ENCODE measurements around the gene TFB1M.
"Not testable (repeated sequence)": the region's sequence is repeated elsewhere in the genome, so short reads cannot be mapped to it uniquely, and the experiment has no call there.

Gene TFB1M

DNA sequence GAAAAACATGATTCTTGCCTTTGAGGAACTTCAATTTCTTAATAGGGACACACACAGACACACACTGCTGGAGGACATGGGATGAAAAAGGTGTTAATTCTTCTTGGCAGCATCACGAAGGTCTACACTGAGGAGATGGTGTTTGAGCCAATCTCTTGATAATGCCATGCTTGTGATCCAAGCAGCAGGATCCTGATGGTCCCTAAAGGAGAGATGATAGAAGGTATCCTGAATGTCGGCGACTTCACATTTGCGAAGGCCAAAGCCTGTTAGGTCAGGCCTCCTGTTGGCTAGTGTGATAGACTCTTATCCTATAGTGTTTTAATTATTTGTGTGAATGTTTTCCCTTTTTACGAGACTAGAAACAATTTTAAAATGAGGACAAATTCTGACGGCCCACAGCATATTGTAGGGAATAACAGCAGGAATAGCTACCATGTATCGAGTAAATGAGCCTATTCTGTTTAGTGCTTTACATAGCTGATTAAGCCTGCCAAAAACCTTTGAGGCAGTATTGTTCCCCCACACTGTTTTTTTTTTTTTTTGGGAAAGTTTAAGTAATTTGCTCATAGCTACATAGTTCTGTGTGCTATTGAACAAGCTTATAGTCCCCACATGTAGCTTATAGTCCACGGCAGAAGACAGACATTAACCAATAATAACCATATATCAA is 15.3 kb upstream of the TFB1M start:
- no peak for DNase-seq

DNA sequence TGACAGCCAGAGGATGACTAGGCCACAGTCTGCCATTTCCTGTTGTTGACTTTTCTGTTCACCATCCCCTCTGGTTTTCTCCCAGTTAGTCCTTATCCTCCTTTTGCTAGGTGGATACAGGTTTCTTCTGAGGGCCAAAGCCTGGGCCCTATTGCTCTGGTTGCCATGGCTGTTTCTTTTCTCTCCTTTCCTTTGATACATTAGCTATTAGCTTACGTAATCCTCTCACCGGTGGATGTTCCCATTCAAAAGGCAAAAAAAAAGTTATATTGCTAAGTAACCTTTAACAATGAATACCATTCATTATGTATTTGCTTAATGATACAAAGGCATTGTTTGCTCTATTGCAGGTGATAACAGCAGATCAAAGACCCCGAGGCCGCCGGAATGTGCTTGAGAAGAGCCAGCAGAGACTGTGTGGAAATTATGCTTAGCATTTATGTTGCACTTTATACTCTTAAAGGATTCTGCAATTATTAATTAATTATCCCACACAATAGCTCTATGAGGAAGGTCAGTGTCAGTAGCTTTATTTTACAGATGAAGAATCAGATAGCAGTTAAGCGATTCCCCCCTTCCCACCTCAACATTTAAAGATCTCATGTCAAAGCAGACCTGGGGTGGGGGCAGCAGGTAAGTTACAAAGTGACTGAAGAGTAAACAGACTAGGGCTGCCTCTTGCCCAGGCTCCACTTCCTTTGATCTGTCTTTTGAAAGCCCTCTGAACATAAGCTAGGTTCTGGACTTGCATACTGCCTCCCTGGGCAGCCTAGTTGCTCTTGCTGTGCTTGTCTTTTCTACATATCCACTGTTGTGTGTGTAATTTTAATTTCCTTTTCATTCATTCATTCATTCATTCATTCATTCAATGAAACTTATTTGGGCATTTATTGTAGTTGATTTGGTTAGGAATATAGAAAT is 14.5 kb upstream of the TFB1M start:
- no peak for DNase-seq

DNA sequence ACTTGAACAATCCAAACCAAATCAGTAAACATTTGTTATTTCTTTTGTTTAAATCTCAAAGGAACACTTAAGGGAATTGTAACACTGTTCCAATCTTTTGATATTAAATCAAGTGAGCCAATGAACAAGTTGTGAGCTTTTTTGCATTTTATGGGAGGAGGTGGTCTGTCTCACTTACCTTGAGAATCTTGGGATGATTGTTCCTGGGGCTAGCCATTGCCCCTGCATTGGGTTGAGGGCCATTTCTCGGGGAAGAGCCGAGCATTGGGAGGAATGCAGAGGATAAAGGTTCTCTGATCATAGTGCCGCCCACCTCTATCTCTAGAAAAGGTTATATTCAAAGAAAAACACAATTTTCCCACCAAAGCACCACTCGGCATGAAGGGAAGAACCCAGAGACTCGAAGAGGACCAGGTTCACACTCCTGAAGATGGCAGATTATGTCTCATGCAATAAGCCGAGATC is 13.8 kb upstream of the TFB1M start:
- DNase-seq: no peak

DNA sequence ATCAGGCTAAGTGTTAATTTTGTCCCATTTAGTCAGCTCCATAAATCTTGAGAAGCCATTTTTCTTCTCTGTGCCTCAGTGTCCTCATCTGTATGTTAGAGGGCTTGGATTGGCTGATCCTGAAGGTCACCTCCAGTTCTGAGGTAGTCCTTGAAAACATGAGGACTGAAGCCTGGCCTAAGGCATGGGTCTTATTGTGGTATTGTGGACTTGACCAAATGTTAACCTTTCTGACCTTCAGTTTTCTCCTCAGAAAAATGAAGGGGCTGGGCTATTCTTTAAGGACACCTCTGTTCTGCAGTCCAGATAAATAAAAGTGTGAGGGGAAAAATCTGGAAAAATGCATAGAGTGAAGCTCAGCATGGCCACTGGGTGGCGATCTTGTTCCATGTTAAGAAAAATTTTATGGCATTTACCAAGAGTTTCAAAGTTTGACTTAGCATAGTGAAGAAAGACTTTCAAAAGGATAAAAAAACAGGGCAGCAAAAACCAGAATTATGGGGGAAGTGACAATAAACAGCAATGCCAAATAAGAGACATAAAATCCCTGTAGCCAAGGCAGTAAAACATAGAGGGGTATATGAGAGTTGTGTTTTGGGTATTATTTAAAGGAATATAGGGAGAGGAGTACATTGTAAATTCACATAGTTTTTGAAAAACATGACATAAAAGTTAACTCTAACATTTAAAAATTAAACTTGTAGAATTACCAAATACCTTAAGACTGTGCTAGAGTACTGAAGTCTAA is 13.2 kb upstream of the TFB1M start:
- peak; percentile 56 for DNase-seq

DNA sequence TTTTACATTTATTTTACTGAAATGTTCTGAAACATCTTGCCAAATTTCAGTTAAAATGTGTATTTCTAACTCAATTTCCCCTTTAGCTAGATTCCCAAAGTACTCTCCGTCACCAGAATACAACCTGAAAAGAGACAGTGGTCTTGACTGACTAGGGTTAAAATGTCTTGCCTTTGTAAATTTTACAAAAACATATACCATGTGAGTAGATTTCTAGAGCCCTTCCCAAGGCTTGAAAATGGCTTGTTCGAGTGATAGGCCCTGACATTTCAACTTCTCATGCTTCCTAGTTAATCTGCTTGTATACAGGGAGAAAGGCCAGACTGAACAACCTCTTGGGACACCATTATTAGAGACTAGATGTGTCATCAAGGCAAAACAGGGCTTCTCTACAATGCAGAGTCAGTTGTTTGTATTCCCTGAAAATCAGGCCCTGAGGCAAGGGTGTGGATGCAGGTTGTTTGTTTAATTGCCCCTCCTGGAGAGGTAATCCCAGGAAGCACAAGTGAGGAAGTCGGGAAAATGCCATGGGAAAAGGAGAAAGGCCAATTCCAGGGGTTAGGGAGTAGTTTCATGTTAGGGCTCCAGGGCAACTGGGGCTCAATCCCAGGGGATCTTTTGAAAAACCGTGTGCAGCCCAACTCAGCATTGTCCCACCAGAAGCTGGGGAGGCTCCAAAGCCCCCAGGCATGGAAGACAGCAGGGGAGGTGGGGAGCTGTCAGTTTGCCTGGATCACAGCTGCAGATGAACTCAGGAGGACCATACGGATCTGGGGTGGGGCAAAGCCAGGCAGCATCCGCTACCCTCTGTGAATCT is 11.6 kb upstream of the TFB1M start:
- DNase-seq: no peak

DNA sequence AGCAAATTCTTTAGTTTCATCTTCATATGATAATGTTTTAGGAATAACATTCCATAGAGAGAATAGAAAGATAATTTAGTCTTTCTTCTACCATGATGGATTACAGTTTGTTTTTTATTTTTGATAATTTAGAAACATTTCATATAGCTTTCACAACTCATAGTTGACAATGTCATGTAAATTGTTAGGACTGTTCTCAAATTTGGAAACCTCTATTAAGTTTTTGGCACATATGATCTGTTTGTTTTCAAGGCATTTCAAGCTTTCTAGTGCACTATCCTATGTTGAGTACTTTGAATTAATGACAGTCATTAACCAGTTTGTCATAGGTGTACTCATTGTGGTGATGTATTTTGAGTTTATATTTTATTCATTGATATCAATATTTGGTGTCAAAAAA is 10.7 kb upstream of the TFB1M start:
- DNase-seq: no peak

DNA sequence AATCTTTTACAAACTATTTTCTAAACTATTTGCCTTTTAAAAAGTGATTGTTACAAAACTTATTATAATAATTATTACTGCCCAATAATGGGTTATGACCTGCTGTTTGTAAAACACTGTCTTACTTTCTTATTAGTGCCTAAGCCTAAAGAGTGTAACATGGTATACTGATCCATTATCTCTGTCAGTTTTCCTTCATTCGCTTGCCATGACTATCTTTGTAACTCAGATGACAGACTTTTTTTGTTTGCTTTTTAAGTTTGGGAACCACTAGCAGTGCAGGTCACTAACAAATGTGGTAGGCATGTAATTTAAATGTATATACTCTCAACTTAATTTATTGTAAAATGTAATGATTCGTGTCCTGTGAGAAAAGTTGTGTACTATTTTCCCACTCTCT is 9.9 kb upstream of the TFB1M start:
- DNase-seq: no peak

DNA sequence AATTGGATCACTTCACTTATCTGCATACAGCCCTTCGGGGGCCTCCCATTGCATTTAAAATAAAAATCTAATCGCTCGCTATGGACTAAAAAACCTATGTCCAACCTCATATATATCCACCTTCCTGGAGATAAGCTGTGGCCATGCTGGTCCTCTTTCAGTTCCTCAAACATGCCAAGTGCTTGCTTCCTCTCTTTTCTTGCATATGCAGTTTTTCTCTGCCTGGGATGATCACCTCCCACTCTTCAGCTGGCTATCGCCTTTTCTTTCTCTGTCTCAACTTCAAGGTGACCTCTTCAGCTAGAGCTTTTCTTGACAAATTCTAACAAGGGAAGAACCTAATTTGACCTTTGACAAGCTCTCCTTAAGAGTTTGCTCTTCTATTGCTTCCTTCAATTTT is 5.6 kb upstream of the TFB1M start:
- DNase-seq: no peak

DNA sequence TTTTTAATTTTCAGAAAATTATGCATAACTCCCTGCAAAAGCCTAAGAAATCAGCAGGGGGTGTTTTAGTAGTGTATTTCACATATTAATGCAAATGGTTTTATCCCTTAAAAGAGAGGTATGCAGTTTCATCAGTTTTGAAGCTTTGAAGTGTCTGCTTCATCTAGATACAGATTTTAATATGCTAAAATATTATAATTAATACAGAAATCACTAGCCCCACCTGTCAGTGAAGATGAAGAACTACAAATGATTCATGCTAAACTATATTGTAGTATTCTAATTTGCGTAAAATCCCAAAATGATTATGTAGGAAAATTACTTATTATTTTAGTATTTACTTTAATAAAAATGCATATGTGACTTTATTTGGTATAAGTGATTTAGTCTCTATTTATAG is 2.9 kb upstream of the TFB1M start:
- DNase-seq: no peak

DNA sequence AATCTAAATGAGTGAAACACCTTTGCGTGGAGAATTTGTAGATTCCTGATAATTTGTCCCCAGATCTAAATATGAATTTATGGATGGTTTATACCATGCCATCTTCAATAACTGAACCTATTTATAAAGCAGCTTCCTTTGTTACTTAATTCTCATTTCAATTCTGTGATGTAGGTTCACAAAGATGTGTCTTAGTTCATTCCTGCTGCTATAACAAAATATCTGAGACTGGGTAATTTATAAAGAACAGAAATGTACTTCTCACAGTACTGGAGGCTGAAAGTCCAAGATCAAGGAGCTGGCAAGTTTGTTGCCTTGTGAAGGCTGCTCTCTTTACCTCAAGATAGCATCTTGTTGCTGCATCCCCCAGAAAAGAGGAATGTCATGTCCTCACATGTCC is 2.1 kb upstream of the TFB1M start:
- no peak for DNase-seq

DNA sequence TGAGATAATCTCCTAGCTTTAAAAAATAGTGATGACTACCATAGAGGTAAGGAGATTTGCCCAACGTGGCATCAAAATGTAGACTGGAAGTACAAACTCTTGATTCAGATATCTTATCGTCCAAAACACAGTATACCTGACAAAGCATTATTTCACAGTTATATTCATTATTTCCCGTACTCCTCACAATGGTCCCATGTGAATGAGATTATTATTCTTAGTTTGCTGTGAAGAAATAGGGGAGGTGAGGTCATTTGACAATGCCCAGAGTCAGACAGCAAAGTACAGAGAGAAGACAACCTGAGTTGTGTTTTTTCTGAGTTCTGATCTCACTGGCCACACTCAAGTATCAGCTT is 1.2 kb upstream of the TFB1M start:
- no peak for DNase-seq

DNA sequence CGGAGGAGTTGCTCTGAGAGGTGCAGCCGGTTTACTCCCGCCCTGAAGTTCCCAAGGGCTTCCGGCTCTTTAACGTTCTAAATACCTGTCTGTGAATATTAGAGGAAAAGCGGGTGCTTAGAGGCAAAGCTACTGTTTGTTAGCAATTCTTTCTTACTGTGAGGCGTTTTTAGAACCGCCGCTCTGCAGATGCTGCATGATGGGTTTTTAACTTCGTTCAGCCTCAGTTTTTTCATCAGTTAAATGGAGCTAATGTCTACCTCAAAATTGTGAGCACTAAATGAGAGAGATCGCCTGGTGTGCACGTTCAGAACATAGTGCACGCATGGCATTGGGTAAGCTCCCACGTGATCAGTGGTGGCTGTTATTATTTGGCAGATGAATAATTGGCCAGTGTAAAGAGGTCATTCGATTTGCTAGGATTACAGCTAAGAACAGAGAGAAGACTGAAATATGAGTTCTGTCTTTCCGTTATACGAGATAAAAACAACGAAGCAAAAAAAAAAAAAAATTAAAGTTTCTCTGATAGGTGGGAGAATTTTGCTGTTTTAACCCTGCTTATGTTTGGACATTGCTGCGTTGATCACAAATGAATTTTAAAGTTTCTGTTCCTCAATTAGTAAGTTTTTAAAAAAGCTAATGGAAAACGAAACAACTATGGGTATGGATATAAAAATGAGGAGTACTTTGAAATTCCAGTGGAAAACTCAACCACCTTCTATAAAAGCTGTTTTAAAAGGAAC is 660 bp upstream of the TFB1M start:
- no peak for DNase-seq

DNA sequence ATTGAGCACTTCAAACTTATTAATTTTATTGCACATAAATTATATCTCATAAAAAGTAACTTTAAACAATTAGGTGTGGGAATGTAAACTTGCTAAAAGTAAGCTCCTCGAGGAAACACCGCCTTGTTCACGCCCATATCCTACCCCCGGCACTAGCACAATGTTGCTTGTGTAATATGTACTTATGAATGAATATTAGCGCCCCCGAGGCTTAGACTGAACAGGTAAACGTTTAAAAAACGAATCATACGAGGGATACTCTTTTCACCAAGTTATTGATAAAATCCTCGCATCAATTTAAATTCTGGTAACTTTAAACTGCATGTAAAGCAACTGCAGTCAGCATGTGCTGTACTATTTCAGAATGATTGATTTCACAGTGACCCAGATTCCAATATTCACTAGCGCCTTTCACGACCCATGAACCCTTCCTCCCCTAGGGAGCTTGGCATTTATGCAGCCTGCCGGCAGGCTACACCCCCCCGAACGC is 637 bp downstream of the TFB1M start:
- DNase-seq: no peak

DNA sequence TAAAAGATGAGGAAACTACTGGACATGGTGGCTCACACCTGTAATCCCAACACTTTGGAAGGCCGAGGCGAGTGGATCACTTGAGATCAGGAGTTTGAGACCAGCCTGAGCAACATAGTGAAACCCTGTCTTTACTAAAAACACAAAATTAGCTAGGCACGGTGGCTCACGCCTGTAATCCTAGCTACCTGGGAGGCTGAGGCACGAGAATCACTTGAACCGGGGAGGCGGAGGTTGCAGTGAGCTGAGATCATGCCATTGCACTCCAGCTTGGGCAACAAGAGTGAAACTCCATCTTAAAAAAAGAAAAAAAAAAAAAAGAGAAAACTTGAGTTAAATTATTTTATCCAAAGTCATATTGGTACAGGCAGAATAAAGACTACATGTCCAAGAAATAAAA is 1.3 kb downstream of the TFB1M start:
- DNase-seq: not testable (repeated sequence)

DNA sequence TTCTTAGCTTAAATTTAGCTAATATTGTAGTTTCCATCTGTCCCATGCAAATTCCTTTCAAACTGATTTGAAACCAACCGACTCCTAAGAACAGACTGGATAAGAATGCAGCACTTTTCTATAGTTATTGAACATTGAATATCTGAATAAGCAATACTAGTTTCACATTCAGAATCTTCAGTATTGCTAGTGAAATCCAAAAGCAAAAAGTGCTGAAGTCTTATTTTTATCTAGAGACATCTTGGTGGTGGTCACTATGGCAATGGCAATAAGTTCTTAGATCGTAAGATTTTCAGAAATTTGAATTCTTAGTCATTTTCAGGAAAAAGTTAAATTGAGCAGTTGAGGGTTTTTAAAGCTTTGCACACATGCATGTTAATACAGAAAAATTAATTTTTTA is 2.7 kb downstream of the TFB1M start:
- no peak for DNase-seq

DNA sequence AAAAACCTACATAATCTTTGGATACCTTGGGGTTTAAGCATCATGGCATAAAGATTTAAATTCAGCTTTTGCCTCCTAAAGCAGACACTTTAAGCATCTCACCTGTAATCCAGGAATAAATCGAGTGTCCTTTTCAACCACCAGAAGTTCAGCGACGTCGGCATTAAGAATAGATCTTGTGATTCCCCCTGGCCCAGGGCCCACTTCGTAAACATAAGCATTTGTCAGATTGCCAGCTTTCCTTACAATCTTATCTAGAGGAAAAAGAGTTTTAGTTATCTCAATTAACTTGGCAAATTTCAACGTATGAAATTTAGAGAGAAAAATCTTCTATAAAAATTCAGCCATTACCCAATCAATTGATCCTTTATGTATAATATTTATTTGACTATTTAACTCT is 3.2 kb downstream of the TFB1M start:
- DNase-seq: no peak

DNA sequence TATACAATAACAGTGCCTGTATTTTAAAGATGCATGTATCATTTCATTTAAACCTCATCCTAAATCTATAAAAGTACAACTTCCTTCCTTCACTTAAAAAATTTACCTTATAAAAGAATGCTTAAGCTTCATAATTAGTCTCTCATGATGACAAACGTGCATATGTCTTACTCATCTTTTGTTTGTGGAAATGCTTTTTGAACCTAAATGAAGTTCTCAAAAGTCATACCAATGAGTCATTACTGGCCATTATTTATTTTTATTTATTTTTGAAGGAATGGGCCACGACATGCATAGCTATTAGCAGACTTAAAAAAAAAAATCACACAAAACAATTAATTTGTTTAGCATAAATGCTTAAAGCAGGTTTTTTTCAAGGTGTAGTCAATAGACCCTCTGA is 3.7 kb downstream of the TFB1M start:
- DNase-seq: no peak

DNA sequence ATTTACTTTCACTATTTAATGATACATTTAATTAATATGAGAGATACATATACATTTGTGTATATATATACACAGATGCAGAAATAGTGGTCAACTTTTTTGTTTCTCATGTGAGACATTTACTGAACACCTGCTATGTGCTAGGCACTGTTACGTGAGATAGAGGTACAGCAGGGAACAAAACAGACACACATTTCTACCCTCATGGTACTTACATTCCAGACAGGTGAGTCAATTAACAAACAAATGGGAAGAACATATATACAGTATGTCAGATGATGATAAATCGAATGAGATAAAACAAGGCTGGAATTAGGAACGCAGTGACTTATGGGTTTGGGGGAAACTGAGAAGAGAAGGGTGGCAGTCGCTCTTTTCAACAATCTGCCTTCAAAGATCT is 5.1 kb downstream of the TFB1M start:
- DNase-seq: no peak

DNA sequence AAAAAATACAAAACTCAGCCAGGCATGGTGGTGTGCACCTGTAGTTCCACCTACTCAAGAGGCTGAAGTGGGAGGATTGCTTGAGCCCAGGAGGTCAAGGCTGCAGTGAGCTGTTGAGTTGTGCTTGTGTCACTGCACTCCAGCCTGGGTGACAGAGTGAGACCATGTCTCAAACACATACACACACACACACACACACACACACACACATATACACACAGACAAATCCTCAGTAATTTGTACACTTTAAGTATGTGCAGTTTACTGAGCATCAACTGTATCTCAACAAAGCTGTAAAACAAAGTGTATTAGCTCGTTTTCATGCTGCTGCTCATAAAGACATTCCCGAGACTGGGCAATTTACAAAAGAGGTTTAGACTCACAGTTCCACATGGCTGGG is 7.3 kb downstream of the TFB1M start:
- DNase-seq: no peak

DNA sequence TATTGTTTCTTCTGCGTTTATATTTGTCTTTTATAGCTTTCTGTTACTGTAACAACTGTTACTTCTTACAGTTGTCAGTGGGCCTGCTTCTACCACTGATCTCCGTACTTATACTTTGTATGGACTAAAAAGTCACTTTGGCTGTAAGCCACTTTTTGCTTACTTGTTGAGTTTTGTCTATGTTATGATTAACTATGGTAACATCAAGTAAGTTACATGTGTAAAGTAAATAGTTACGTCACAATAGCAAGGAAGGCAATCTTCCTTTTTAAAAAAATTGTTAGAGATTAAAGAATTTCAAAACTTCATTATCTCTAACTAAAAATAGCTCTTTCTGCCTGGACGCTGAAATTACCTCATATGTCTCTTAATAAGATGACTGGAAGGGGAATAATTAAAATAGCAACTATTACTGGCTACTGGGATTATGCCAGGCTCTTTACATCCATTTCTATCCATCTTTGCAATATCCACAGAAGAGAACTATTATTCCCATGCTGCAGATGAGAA is 10.9 kb downstream of the TFB1M start:
- DNase-seq: no peak

DNA sequence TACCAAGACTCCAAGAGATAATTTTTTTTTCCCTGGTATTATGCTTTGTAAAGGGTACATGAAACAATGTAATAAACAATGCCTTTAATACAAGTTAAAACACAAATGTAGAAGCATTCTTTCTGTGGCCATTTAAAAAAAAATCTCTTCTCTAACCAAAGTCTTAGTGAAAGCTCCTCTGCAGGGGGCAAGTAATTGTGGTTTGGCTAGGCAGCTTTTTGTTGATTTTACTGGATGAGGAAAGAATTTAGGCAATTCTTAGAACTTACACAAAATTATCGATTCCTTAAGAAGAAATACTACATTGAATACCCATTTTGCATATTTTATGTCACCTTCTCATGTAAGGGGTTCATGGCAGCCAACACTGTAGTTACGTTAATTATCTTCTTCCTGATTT is 12.4 kb downstream of the TFB1M start:
- DNase-seq: no peak

DNA sequence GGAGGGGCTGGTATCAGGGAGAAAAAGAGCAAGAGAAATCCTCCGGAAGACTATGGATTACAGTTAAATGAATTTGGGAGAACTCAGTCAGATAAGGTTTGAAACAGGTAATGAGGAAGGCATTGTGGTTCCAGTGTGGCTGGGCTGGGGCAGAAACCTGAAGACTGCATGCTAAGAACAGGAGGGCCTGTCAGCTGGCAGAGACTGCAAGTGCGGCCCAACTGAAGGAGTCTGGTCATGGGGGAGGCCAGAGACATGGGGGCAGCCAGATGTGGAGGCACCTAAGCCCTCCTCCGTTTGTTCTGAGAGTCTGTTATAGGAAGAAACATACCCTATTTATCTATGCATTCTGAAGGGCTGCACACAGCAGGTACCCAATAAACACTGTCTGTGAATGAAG is 16.6 kb downstream of the TFB1M start:
- no peak for DNase-seq
